Esophagus squamous epithelium (tissue), 4 donors: ENCODE data around the gene ROS1.

Source experiments
- POLR2A ChIP-seq, 4 donors: fragments of 450-650 bp; IDR thresholded peaks; one replicate each; pipeline ENCODE4 v1.6.1; 2017; ENCODE audit warnings: antibody characterized with exemption in 4 of 4, mild to moderate bottlenecking in 4 of 4, moderate library complexity in 3 of 4
- TF ChIP-seq, protein P1 (sequence below), 6 experiments: fragments of 450-650 bp in 4 of 6; fragments of 200-600 bp in 2 of 6; sonication (generic) in 2 of 6; IDR thresholded peaks; one replicate each; pipeline ENCODE4 v1.5.1; 2016 to 2019; ENCODE audit warnings: antibody characterized with exemption in 6 of 6, mild to moderate bottlenecking in 4 of 6, moderate library complexity in 4 of 6

DNA sequence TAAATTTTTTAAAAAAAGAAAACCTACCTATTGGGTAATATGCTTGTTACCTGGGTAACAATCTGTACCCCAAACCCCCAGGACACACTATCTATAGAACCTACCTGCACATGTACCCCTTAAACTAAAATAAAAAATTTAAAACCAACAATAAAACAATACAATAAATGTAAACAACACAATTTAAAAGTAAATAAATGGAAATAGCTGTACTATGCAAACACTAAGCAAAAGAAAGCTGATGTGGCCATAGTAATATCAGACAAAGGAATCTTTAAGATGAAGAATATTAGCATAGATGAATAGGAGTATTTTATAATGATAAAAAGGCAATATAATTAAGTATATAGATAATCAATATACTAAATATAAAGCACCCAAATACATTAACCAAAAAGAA lies 50.3 kb downstream of the ROS1 start:
- no peak for TF ChIP-seq POLR2A (IDR thresholded peaks at IDR 0.05)
- TF ChIP-seq, protein P1, sequence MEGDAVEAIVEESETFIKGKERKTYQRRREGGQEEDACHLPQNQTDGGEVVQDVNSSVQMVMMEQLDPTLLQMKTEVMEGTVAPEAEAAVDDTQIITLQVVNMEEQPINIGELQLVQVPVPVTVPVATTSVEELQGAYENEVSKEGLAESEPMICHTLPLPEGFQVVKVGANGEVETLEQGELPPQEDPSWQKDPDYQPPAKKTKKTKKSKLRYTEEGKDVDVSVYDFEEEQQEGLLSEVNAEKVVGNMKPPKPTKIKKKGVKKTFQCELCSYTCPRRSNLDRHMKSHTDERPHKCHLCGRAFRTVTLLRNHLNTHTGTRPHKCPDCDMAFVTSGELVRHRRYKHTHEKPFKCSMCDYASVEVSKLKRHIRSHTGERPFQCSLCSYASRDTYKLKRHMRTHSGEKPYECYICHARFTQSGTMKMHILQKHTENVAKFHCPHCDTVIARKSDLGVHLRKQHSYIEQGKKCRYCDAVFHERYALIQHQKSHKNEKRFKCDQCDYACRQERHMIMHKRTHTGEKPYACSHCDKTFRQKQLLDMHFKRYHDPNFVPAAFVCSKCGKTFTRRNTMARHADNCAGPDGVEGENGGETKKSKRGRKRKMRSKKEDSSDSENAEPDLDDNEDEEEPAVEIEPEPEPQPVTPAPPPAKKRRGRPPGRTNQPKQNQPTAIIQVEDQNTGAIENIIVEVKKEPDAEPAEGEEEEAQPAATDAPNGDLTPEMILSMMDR (IDR thresholded peaks at IDR 0.05): no peak
